Mesothelial cell of epicardium (in vitro differentiated cells): ENCODE data around the gene CREB3L2. TPM values are rescaled to one million over a fixed set of nuclear protein-coding genes. Genes with fewer than 3 reads are reported as not detected.
"Not testable (repeated sequence)": the region's sequence is repeated elsewhere in the genome, so short reads cannot be mapped to it uniquely, and the experiment has no call there.

Experiments
- DNase-seq, 2 experiments: peaks; one replicate each; pipeline ENCODE4 v3.0.0; 2021; ENCODE audit warnings: low spot score in 2 of 2; ENCODE audit not compliant: unreplicated experiment in 2 of 2
- H3K27ac Mint-ChIP-seq: 2 replicates; pipeline ENCODE4 v1.8.0; 2021; ENCODE audit warnings: mixed read lengths
- H3K27me3 Mint-ChIP-seq: 2 replicates; pipeline ENCODE4 v1.8.0; 2021; ENCODE audit warnings: low read depth, mixed read lengths
- H3K36me3 Mint-ChIP-seq: 2 replicates; pipeline ENCODE4 v1.8.0; 2021; ENCODE audit warnings: mixed read lengths
- H3K4me1 Mint-ChIP-seq: 2 replicates; pipeline ENCODE4 v1.8.0; 2021; ENCODE audit warnings: mixed read lengths
- H3K4me3 Mint-ChIP-seq: 2 replicates; pipeline ENCODE4 v1.8.0; 2021; ENCODE audit warnings: mild to moderate bottlenecking, moderate library complexity, mixed read lengths
- H3K9me3 Mint-ChIP-seq: 2 replicates; pipeline ENCODE4 v1.8.0; 2021; ENCODE audit warnings: mixed read lengths
- total RNA-seq: library from RNA; stranded (reverse); gene quantifications from 3 replicates; pipeline ENCODE4 v1.2.1, GENCODE V29; 2021
- TF ChIP-seq, protein P1 (sequence below): fragments of 200-600 bp; sonication (generic); IDR thresholded peaks from one replicate; pipeline ENCODE4 v1.5.0; 2021; ENCODE audit warnings: antibody characterized with exemption; ENCODE audit not compliant: unreplicated experiment

Gene CREB3L2
- total RNA-seq, 1 donor from 2014 or later = 80.4 TPM

DNA sequence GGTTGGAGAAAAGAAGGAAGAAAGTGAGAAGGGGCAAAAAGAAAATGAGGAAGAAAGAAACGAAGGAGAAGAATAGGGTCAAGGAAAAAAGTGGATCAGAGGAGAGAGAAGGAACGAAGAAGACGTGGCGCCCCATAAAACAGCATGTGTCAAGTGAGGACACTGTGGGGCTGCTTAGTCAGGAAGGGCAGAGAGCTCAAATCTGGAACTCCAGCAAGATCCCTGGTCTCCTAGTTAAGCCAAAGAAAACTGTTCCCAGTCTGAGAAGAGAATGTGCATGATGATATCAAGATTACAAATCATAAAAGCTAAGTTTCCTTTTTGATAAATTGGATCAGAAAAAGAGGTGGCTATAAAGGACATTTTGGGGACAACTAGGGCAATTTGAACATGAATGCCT lies 33.0 kb downstream of the CREB3L2 start:
- peaks cover 3% of the 10 kb centered on the region for H3K9me3 Mint-ChIP-seq
- DNase-seq = no peak
- H3K27me3 Mint-ChIP-seq = no peaks in the 10 kb centered on the region
- peaks cover 8% of the 10 kb centered on the region for H3K36me3 Mint-ChIP-seq
- TF ChIP-seq, protein P1, sequence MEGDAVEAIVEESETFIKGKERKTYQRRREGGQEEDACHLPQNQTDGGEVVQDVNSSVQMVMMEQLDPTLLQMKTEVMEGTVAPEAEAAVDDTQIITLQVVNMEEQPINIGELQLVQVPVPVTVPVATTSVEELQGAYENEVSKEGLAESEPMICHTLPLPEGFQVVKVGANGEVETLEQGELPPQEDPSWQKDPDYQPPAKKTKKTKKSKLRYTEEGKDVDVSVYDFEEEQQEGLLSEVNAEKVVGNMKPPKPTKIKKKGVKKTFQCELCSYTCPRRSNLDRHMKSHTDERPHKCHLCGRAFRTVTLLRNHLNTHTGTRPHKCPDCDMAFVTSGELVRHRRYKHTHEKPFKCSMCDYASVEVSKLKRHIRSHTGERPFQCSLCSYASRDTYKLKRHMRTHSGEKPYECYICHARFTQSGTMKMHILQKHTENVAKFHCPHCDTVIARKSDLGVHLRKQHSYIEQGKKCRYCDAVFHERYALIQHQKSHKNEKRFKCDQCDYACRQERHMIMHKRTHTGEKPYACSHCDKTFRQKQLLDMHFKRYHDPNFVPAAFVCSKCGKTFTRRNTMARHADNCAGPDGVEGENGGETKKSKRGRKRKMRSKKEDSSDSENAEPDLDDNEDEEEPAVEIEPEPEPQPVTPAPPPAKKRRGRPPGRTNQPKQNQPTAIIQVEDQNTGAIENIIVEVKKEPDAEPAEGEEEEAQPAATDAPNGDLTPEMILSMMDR = no peak
- no peak overlapping the region for H3K4me3 Mint-ChIP-seq
- no peak overlapping the region for H3K27ac Mint-ChIP-seq
- H3K4me1 Mint-ChIP-seq = peaks cover 41% of the 10 kb centered on the region

DNA sequence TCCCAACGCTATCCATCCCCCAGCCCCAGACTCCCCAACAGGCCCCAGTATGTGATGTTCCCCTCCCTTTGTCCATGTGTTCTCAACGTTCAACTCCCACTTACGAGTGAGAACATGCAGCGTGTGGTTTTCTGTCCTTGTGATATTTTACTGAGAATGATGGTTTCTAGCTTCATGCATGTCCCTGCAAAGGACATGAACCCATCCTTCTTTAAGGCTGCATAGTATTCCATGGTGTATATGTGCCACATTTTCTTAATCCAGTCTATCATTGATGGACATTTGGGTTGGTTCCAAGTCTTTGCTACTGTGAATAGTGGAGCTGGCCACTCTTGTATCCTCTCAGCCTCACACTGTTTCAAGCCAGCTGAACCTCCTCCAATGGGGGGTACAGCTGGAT lies 33.5 kb downstream of the CREB3L2 start:
- H3K4me3 Mint-ChIP-seq, DNase-seq, H3K9me3 Mint-ChIP-seq, H3K27me3 Mint-ChIP-seq, H3K27ac Mint-ChIP-seq, H3K36me3 Mint-ChIP-seq: not testable (repeated sequence)
- peaks cover 46% of the 10 kb centered on the region for H3K4me1 Mint-ChIP-seq

DNA sequence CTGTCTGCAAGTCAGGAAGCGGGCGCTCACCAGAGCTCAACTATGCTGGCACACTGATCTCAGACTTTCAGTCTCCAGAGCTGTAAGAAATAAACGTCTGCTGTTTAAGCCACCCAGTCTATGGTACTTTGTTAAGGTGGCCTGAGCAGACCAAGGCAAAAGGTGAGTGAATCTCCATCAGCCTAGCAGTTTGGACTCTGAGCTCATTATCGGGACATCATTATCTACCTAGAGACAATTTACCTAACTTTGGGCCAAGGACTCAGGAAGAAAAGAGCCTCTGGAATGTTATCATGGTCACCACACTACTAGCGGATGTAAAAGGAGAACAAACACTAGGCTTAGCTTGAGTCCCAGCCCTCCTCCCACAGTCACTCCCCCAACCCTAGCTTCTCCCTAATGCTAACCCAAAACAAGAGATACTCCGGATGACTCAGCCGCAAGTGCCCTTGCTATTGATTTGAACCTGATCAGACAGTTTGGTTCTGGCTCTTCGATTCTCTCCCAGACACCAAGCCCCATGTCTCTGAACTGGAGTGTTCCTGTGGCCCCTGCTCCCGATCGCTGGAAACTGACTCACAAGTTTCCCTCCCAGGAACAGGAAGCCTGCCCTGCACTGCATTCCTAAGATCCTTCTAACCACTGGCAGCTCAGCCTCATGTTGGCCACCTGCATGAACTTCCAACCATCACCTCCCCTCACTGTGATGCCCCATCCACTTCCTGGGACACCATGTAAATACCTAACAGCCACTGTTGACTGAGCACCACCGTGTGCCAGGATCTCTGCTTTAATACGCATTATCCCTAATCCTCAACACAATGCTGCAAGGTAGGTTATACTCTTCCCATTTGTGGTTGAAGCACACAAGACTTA lies 34.5 kb downstream of the CREB3L2 start:
- Mint-ChIP-seq H3K4me1 (peaks cover 56% of the 10 kb centered on the region), H3K27ac (peak overlapping the region; percentile 96), H3K9me3 (peaks cover 3% of the 10 kb centered on the region), H3K36me3 (peaks cover 8% of the 10 kb centered on the region), H3K27me3 (no peaks in the 10 kb centered on the region), H3K4me3 (no peak overlapping the region)
- TF ChIP-seq, protein P1 = no peak
- no peak for DNase-seq

DNA sequence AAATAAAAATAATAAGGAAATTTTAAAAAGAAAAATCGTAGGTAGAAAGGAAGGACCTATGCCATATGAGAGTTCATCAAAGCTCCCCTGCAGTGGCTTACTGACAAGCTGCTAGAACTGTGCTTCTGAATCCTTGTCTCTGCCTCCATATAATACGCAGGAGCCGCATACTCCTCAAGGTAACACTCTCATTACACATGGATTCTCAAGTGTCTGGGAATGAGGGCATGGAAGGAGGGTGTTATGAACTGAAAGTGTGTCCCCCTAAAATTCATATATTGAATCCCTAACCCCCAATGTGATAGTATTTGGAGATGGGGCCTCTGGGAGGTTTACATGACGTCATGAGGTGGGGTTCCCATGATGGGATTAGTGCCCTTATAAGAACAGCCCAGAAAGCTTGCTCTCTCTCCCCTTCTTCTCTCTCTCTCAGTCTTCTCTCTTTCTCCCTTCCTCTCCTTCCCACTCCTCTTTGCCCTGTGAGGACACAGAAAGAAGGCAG lies 35.2 kb downstream of the CREB3L2 start:
- TF ChIP-seq, protein P1 = no peak
- Mint-ChIP-seq H3K9me3 (peaks cover 3% of the 10 kb centered on the region), H3K27ac (peak overlapping the region; percentile 96), H3K4me1 (peaks cover 57% of the 10 kb centered on the region), H3K4me3 (no peak overlapping the region), H3K27me3 (no peaks in the 10 kb centered on the region), H3K36me3 (peaks cover 9% of the 10 kb centered on the region)
- no peak for DNase-seq

DNA sequence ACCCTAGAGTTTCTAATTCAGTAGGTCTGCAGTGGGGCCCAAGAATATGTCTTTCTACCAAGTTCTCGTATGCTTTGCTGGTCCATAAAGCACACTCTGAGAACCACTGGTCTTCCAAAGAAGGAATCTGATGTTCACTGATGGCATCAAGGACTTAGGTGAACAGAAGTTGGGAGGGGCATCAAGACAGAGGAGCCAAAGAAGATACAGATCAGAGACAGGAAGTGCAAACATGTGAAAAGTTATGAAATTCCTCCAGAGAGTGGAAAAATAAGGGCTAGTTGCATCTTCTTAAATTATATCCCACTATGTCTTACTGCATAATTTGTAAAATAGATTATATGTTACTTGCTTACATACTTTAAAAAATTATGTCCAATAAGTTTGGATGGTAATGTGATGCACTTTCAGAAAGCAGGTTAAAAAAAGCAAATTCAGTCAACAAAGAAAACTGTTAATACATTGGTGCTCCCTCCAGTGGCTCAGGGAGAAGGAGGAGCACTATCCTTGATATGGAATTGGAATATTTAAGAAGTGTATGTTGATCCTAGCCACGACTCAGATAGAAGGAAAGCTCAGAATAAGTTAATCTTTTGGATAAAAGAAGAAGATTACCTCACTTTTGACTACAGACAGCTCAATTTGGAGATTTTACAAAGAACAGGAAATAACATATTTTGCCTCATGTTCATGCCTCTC lies 35.8 kb downstream of the CREB3L2 start:
- TF ChIP-seq, protein P1 = no peak
- peaks cover 9% of the 10 kb centered on the region for H3K36me3 Mint-ChIP-seq

More for the DNA sequence above, 35.8 kb downstream of the CREB3L2 start:
- Mint-ChIP-seq H3K27me3 (no peaks in the 10 kb centered on the region), H3K9me3 (peaks cover 3% of the 10 kb centered on the region), H3K4me1 (peaks cover 62% of the 10 kb centered on the region), H3K4me3 (no peak overlapping the region), H3K27ac (peak overlapping the region; percentile 75)
- no peak for DNase-seq
